Measurements from ENCODE around the gene WNT7A. TPM values are rescaled to one million over a fixed set of nuclear protein-coding genes. Genes with fewer than 3 reads are reported as not detected.

The WNT7A gene
- total RNA-seq, 1 experiment from 2014 or later, result not detected

DNA sequence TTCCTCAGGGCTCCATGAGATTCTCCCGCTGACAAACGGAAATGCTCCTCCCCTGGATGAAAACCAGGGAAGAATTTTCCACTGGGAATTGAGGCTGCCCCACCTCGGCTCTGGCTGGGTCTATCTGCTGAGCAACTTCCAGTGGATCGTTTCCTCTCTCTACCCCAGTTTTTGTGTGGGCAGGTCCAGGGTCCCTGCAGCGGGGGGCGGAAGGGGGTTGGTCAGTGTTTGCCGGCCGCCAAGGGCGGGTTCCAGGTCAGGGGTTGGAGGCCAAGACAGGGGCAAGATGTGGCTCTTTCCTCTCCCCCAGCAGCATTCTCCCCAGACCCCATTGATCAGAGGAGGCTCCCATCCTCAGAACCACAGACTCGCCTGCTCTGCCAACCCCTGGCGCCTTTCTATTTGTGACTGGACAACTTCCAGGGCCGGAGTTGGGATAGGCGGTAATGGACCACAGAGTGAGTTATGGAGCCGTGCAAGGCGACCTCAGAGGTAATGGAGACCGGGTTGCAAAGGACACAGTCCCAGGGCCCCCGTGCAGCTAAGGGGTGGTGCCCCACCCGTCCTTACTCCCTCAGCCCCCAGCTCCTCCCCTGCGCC is 92.2 kb downstream of the WNT7A start:
- WGBS (ENCODE audit: extremely low coverage, insufficient read length, low lambda C conversion rate), result no CpG with 5 or more reads among the region's 19 CpGs
- Histone ChIP-seq H2AFZ (ENCODE audit: low read length) (no peak overlapping the region), H3K4me2 (ENCODE audit: insufficient read depth, insufficient read length, low read length) (no peak overlapping the region), H4K5ac (ENCODE audit: insufficient read length, low read depth, low read length) (no peak overlapping the region), H2BK20ac (ENCODE audit: low read depth, low read length, poor library complexity, severe bottlenecking) (no peak overlapping the region), H3K23me2 (ENCODE audit: insufficient read length, low read depth, low read length, poor library complexity, severe bottlenecking) (no peaks in the 10 kb centered on the region), H4K91ac (ENCODE audit: insufficient read length, low read depth, low read length) (no peak overlapping the region), H2BK5ac (ENCODE audit: insufficient read length, low read length) (no peak overlapping the region), H2BK12ac (ENCODE audit: insufficient read length, low read depth, low read length) (no peak overlapping the region), H3K9me3 (ENCODE audit: control insufficient read depth, low read depth, low read length) (no peaks in the 10 kb centered on the region), H3K18ac (ENCODE audit: insufficient read length, low read depth, low read length) (no peak overlapping the region), H3K79me2 (ENCODE audit: insufficient read depth, low read length) (no peaks in the 10 kb centered on the region), H2BK120ac (ENCODE audit: low read depth, low read length, poor library complexity, severe bottlenecking) (no peak overlapping the region), H4K20me1 (ENCODE audit: control insufficient read depth, insufficient read depth, insufficient read length) (no peaks in the 10 kb centered on the region), H3K79me1 (ENCODE audit: insufficient read depth, low read depth, low read length, poor library complexity, severe bottlenecking) (no peaks in the 10 kb centered on the region), H3K27ac (ENCODE audit: insufficient read length, low read depth, low read length) (no peak overlapping the region), H3K14ac (ENCODE audit: insufficient read depth, low read length) (no peak overlapping the region; the same call in 1 of the 2 replicates), H3T11ph (ENCODE audit: low read length) (no peak overlapping the region), H3K23ac (ENCODE audit: insufficient read length, low read depth, low read length) (no peak overlapping the region), H3K4me1 (ENCODE audit: insufficient read depth, low read length) (peaks cover 2% of the 10 kb centered on the region; the same call in 1 of the 2 replicates), H4K8ac (replicated peaks; ENCODE audit: insufficient read length, low read depth, low read length) (no peak overlapping the region), H3K56ac (ENCODE audit: insufficient read length, low read depth, low read length) (no peak overlapping the region), H2AK5ac (ENCODE audit: insufficient read length, low read length) (no peak overlapping the region), H3K9ac (ENCODE audit: extremely low read depth, insufficient read length, low read length) (no peak overlapping the region), H3K4ac (ENCODE audit: low read depth, low read length) (no peak overlapping the region), H2BK15ac (ENCODE audit: low read depth, low read length) (no peak overlapping the region), H3K27me3 (ENCODE audit: insufficient read depth, low read length) (no peaks in the 10 kb centered on the region)
- Mint-ChIP-seq H3K4me1 (peaks cover 29 to 46% of the 10 kb centered on the region in 2 experiments), H3K9me3 (no peaks in the 10 kb centered on the region; a peak in 1 of 5 replicates), H3K4me3 (no peak overlapping the region), H3K36me3 (ENCODE audit: insufficient read depth in 1 of 3, low read depth in 3 of 3) (no peaks in the 10 kb centered on the region), H3K27ac (no peak overlapping the region; a peak in 1 of 7 replicates), H3K27me3 (ENCODE audit: low read depth) (peaks cover 21% of the 10 kb centered on the region)
- TF ChIP-seq, protein P1, sequence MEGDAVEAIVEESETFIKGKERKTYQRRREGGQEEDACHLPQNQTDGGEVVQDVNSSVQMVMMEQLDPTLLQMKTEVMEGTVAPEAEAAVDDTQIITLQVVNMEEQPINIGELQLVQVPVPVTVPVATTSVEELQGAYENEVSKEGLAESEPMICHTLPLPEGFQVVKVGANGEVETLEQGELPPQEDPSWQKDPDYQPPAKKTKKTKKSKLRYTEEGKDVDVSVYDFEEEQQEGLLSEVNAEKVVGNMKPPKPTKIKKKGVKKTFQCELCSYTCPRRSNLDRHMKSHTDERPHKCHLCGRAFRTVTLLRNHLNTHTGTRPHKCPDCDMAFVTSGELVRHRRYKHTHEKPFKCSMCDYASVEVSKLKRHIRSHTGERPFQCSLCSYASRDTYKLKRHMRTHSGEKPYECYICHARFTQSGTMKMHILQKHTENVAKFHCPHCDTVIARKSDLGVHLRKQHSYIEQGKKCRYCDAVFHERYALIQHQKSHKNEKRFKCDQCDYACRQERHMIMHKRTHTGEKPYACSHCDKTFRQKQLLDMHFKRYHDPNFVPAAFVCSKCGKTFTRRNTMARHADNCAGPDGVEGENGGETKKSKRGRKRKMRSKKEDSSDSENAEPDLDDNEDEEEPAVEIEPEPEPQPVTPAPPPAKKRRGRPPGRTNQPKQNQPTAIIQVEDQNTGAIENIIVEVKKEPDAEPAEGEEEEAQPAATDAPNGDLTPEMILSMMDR (conservative IDR thresholded peaks at IDR 0.05), result no peak
- no peak for DNase-seq

All from H9 (cell line).